ENCODE measurements around the gene FSTL4.

DNA sequence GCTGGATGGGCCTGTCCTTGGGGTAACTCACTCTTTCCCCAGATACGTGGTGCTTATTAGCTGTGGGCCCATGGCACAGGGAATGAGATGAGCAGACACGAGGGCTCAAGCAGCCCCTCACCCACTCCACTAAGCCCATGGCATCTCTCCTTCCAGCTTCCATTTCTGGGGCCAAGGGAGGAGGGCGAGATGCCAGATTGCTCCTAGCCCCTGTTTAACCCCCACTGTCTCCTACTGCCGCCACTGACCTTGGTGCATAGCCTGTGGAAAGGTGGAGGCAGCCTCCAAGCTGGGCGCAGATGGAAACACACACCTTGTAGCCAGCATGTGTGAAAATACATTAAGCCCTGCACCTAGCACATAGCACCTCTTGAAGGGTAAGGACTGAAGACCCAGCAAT lies 167.6 kb downstream of the FSTL4 start:
- TF ChIP-seq, protein P1, sequence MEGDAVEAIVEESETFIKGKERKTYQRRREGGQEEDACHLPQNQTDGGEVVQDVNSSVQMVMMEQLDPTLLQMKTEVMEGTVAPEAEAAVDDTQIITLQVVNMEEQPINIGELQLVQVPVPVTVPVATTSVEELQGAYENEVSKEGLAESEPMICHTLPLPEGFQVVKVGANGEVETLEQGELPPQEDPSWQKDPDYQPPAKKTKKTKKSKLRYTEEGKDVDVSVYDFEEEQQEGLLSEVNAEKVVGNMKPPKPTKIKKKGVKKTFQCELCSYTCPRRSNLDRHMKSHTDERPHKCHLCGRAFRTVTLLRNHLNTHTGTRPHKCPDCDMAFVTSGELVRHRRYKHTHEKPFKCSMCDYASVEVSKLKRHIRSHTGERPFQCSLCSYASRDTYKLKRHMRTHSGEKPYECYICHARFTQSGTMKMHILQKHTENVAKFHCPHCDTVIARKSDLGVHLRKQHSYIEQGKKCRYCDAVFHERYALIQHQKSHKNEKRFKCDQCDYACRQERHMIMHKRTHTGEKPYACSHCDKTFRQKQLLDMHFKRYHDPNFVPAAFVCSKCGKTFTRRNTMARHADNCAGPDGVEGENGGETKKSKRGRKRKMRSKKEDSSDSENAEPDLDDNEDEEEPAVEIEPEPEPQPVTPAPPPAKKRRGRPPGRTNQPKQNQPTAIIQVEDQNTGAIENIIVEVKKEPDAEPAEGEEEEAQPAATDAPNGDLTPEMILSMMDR (IDR thresholded peaks at IDR 0.05), result no peak
- TF ChIP-seq POLR2A (IDR thresholded peaks at IDR 0.05), result no peak
